Erythroblast (primary cell): ENCODE measurements around the gene MAML2.

Source experiments
- GATA1 ChIP-seq: IDR thresholded peaks from 2 replicates; pipeline ENCODE4 v1.6.1; 2011; ENCODE audit warnings: low read depth, mild to moderate bottlenecking, control low read depth, low read length, moderate library complexity
- POLR2A ChIP-seq: IDR thresholded peaks from 2 replicates; pipeline ENCODE4 v1.6.1; 2011; ENCODE audit warnings: mild to moderate bottlenecking, low read length

DNA sequence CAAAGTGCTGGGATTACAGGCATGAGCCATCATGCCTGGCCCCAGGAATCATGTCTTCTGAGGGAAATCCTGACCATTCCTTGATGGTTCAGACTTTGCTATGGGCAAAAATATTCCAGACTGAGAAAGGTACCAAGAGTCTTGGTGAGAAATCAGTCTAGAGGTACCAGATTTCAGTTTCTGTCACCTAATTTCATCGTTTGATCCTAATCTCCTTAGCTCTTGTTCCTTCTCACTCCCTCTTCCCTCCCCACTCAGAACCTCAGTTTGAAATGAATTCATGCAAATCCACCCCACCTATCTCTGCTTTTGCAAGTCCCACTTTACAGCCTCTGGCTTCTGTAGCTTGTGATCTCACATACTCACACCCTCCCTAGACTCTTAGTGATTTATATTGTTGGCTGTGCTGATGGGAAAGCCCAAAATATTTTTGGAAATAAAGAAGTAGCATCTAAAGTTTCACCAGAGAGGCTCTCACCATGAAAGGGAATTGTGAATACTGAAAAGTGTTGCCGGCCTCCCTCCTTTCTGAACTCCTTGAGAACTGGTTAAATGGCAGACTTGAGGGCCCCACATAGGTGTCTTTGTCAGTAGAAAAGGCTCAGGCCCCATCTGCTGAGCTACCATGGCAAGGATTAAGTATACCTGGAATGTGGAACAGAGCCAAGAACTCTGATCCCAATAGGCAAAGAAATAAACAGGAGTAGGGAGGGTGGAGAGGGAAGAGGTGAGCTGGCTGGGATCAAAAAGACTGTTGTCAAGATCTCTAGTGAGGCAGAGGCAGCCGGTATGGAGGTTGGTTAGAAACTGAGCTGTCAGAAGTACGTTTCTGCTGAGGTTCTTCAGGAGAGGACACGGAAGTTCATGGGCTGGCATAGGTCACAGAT, 228.6 kb downstream of the MAML2 start:
- TF ChIP-seq POLR2A (no peak), GATA1 (no peak)
